ENCODE results near the gene ABCB9. TPM values are rescaled to one million over a fixed set of nuclear protein-coding genes. Genes with fewer than 3 reads are reported as not detected.

The ABCB9 gene
- total RNA-seq, 4 donors from 2014 or later = 2.3 to 8.4 (median 3.5) TPM

DNA sequence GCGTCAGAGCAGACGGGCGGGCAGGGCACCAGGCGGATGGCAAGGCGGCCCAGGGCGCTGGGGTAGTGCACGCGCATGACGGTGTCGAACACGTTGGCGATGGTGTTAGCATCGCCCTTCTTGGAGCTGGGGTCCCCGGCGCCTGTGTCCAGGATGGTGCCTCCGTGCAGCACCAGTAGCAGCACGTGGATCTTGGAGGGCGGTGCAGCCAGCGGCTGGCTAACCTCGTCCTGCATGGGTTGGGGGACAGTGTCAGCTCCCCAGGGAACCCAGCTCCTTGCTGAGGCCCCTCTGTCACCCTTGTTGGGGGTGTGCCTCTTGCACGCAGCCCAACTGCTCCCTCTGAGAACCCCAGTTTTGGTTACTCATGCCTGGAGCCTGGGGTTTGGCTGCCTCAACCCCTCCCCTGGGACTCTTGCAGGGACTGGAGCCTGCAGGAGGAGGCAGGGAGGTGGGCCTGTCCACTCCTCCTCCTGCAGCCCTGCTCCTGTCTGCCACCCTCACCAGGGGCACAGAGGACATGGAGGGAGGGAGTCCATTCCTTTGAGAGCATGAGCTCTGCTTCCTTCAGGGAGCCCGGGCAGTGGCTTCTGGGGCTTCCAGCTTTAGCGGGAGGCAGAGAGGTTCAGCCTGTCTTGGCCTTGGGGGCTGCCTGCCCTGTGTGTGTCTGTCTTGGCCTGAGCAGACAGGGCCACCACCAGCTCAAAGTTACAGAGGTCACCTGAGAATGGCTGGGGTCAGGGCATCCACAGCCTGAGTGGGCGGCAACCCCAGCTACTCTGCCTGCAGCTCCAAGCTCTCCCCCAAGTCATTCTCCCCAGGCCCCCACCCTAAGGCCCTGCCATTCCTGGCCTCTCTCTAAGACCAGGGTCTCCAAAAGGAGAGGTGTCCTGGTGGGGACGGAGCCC, 31.3 kb upstream of the ABCB9 start:
- Histone ChIP-seq H3K4me3 (no peak overlapping the region), H3K27me3 (no peaks in the 10 kb centered on the region), H3K27ac (no peak overlapping the region), H3K9me3 (no peaks in the 10 kb centered on the region), H3K36me3 (peaks cover 0 to 89% of the 10 kb centered on the region in 2 donors), H3K4me1 (peaks cover 0 to 26% (median 3%) of the 10 kb centered on the region in 3 donors)
- TF ChIP-seq POLR2A (IDR thresholded peaks at IDR 0.05) (no peak), EP300 (IDR thresholded peaks at IDR 0.05) (no peak), POLR2AphosphoS5 (IDR thresholded peaks at IDR 0.05) (no peak)
- TF ChIP-seq, protein P1, sequence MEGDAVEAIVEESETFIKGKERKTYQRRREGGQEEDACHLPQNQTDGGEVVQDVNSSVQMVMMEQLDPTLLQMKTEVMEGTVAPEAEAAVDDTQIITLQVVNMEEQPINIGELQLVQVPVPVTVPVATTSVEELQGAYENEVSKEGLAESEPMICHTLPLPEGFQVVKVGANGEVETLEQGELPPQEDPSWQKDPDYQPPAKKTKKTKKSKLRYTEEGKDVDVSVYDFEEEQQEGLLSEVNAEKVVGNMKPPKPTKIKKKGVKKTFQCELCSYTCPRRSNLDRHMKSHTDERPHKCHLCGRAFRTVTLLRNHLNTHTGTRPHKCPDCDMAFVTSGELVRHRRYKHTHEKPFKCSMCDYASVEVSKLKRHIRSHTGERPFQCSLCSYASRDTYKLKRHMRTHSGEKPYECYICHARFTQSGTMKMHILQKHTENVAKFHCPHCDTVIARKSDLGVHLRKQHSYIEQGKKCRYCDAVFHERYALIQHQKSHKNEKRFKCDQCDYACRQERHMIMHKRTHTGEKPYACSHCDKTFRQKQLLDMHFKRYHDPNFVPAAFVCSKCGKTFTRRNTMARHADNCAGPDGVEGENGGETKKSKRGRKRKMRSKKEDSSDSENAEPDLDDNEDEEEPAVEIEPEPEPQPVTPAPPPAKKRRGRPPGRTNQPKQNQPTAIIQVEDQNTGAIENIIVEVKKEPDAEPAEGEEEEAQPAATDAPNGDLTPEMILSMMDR (IDR thresholded peaks at IDR 0.05) = no peak
- 100% methylated on average over 2 of the region's 25 CpGs; no CpG with 5 or more reads in 1 of the 2 donors for WGBS, 2 donors (ENCODE audit: low coverage in 1 of 2)
- ATAC-seq = no peak

GRCh38 chr12:122996621-122997342, 30.5 kb upstream of the ABCB9 start:
- peaks cover 0 to 26% (median 3%) of the 10 kb centered on the region in 3 donors for H3K4me1 ChIP-seq
- H3K9me3 ChIP-seq = no peaks in the 10 kb centered on the region
- no peaks in the 10 kb centered on the region for H3K27me3 ChIP-seq
- WGBS, 2 donors (ENCODE audit: low coverage in 1 of 2) = 87% methylated on average over 3 of the region's 16 CpGs; no CpG with 5 or more reads in 1 of the 2 donors
- ATAC-seq = no peak
- no peak overlapping the region for H3K4me3 ChIP-seq
- H3K36me3 ChIP-seq = peaks cover 0 to 94% of the 10 kb centered on the region in 2 donors
- no peak overlapping the region for H3K27ac ChIP-seq
- TF ChIP-seq POLR2AphosphoS5 (IDR thresholded peaks at IDR 0.05) (no peak), POLR2A (IDR thresholded peaks at IDR 0.05) (no peak), EP300 (IDR thresholded peaks at IDR 0.05) (no peak)
- TF ChIP-seq, protein P1 (IDR thresholded peaks at IDR 0.05) = no peak

DNA sequence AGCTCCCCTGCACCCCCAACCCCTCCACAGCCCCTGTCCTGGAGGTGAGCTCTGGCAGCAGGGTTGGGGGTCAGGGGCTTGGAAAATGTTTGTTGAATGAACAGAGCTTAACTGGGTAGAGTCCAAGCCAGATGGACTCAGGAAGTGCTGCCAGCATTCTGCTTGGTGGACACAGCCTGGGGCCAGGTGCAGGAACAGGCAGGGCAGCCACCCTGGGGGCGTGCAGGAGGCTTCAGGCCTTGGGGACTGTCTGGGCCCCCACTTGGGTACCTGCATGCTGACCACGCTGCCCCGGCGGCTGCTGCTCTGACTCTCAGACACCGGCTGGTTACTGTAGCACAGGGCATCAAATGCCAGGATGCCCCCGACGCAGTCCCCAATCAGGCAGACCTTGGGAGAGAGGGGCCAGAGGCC, 29.9 kb upstream of the ABCB9 start:
- no CpG with 5 or more reads among the region's 7 CpGs for WGBS, 2 donors (ENCODE audit: low coverage in 1 of 2)
- Histone ChIP-seq H3K27me3 (no peaks in the 10 kb centered on the region), H3K9me3 (no peaks in the 10 kb centered on the region), H3K4me1 (peaks cover 0 to 26% (median 3%) of the 10 kb centered on the region in 3 donors), H3K36me3 (peaks cover 0 to 94% of the 10 kb centered on the region in 2 donors), H3K4me3 (no peak overlapping the region), H3K27ac (peak overlapping the region in 1 of 4 donors; percentile 8)
- ATAC-seq = no peak
- TF ChIP-seq POLR2A (IDR thresholded peaks at IDR 0.05) = no peak
- TF ChIP-seq POLR2AphosphoS5 (IDR thresholded peaks at IDR 0.05) = no peak
- no peak for TF ChIP-seq EP300 (IDR thresholded peaks at IDR 0.05)
- TF ChIP-seq, protein P1 (IDR thresholded peaks at IDR 0.05) = no peak

GRCh38 chr12:122995503-122996187, 29.4 kb upstream of the ABCB9 start:
- Histone ChIP-seq H3K27ac (peak overlapping the region in 1 of 4 donors; percentile 8), H3K4me1 (peaks cover 0 to 26% (median 3%) of the 10 kb centered on the region in 3 donors), H3K36me3 (peaks cover 0 to 94% of the 10 kb centered on the region in 2 donors), H3K27me3 (no peaks in the 10 kb centered on the region), H3K4me3 (no peak overlapping the region), H3K9me3 (no peaks in the 10 kb centered on the region)
- TF ChIP-seq, protein P1 (IDR thresholded peaks at IDR 0.05) = no peak
- TF ChIP-seq POLR2AphosphoS5 (IDR thresholded peaks at IDR 0.05) (no peak), POLR2A (IDR thresholded peaks at IDR 0.05) (no peak), EP300 (IDR thresholded peaks at IDR 0.05) (no peak)
- ATAC-seq = peak; percentile 41
- 40 to 100% methylated on average over 1 of the region's 20 CpGs for WGBS, 2 donors (ENCODE audit: low coverage in 1 of 2)

Data from gastroesophageal sphincter (tissue), 4 donors.